Esophagus muscularis mucosa (tissue), 4 donors: Measurements from ENCODE around the gene CD80. TPM values are rescaled to one million over a fixed set of nuclear protein-coding genes. Genes with fewer than 3 reads are reported as not detected.
"Not testable (repeated sequence)": the region's sequence is repeated elsewhere in the genome, so short reads cannot be mapped to it uniquely, and the experiment has no call there.

Experiments used
- DNase-seq: peaks from one replicate; pipeline ENCODE4 v3.0.0-alpha.2; 2017; ENCODE audit errors: extremely low spot score
- H3K27ac ChIP-seq, 4 donors: fragments of 200-600 bp; sonication (generic); replicated peaks in 1 of 4; 1 replicate in 3 of 4; 2 replicates in 1 of 4; pipeline ENCODE4 v1.5.1; 2016 to 2019; ENCODE audit warnings: mild to moderate bottlenecking in 1 of 4
- H3K27me3 ChIP-seq, 4 donors: fragments of 200-600 bp; sonication (generic); one replicate each; pipeline versions ENCODE4 v1.5.1 to v1.6.0; 2016 to 2019
- H3K36me3 ChIP-seq, 4 donors: fragments of 200-600 bp; sonication (generic); one replicate each; pipeline ENCODE4 v1.5.1; 2016 to 2019
- H3K4me1 ChIP-seq, 4 donors: fragments of 200-600 bp; sonication (generic); one replicate each; pipeline ENCODE4 v1.5.1; 2016 to 2019
- H3K4me3 ChIP-seq, 4 donors: fragments of 200-600 bp; sonication (generic); 1 replicate in 2 of 4; 2 replicates in 2 of 4; pipeline ENCODE4 v1.5.1; 2016 to 2019; ENCODE audit warnings: mild to moderate bottlenecking in 4 of 4, moderate library complexity in 1 of 4
- H3K9me3 ChIP-seq, 4 donors: fragments of 200-600 bp; sonication (generic); 1 replicate in 3 of 4; 2 replicates in 1 of 4; pipeline ENCODE4 v1.5.1; 2016 to 2019
- CTCF ChIP-seq, 3 experiments: fragments of 200-600 bp in 2 of 3; fragments of 450-650 bp in 1 of 3; sonication (generic) in 2 of 3; IDR thresholded peaks; one replicate each; pipeline ENCODE4 v1.5.1; 2017 to 2019; ENCODE audit warnings: antibody characterized with exemption in 3 of 3, mild to moderate bottlenecking in 2 of 3, moderate library complexity in 1 of 3
- EP300 ChIP-seq: sonication (generic); formaldehyde crosslinking; IDR thresholded peaks from one replicate; pipeline ENCODE4 v1.6.1; 2017; ENCODE audit warnings: antibody characterized with exemption
- POLR2A ChIP-seq: fragments of 450-650 bp; IDR thresholded peaks from one replicate; pipeline ENCODE4 v1.6.1; 2017; ENCODE audit warnings: antibody characterized with exemption, moderate library complexity, mild to moderate bottlenecking, low read depth
- POLR2AphosphoS5 ChIP-seq, 2 donors: sonication (generic); formaldehyde crosslinking; IDR thresholded peaks; one replicate each; pipeline ENCODE4 v1.6.1; 2017; ENCODE audit warnings: antibody characterized with exemption in 2 of 2
- WGBS: methylation state at CpG from one replicate; pipeline ENCODE4 v1.1.5; 2018; 5-methylcytosine and 5-hydroxymethylcytosine counted together
- intact Hi-C: fragments of 100-400 bp; cut with DNase I; formaldehyde crosslinking; loops from one replicate; pipeline ENCODE4 v1.15.1; 2023
- total RNA-seq, 4 donors: library from RNA; depleted of rRNA; stranded (reverse); fragments of >200 nt; gene quantifications; one replicate each; pipeline versions ENCODE4 v1.1.0 to v1.2.1, GENCODE V29; 2016

The CD80 gene
- total RNA-seq, 4 donors from 2014 or later, result 0.26 to 1.3 TPM; not detected in 2

- WGBS, result 45% methylated on average over 4 of the region's 4 CpGs
- Histone ChIP-seq H3K9me3 (no peaks in the 10 kb centered on the region), H3K27ac (no peak overlapping the region), H3K27me3 (no peaks in the 10 kb centered on the region), H3K4me3 (no peak overlapping the region), H3K4me1 (no peaks in the 10 kb centered on the region), H3K36me3 (no peaks in the 10 kb centered on the region)
- DNase-seq, result no peak
- TF ChIP-seq POLR2AphosphoS5 (IDR thresholded peaks at IDR 0.05) (peak in 1 of 2 donors; percentile 10), POLR2A (no peak)
- intact Hi-C loops, result no loop called here
Observed at GRCh38 chr3:119555309-119555735, 4.1 kb downstream of the CD80 start.

DNA sequence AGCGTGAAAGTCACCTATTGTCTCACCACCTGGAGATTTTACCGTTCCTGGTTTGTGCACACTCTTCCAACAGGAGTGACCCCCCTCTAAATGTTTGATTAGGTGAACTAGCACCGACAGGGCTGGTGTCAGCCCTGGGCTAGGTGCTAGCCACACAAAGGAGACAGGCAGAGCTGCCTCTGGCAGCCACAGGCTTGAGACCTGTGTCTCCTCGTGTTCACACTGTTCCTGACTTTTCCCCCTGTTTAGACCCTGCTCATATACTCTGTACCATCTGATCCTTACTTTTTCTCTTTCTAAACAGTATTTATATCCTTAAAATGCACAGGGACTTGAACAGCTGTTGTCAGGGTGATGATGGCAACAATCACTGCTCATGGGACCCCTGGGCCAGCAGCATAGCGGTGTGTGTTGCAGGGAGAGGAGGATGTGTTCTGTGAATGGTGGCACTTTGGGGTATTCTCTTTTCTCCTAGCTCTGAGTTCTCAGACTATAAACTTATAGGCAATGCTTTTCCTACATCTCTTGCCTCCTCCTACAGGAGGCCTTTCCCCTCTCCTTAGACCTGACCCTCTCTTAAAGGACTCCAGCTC, 5.5 kb downstream of the CD80 start:
- WGBS, result 60% methylated on average over 5 of the region's 5 CpGs

DNA sequence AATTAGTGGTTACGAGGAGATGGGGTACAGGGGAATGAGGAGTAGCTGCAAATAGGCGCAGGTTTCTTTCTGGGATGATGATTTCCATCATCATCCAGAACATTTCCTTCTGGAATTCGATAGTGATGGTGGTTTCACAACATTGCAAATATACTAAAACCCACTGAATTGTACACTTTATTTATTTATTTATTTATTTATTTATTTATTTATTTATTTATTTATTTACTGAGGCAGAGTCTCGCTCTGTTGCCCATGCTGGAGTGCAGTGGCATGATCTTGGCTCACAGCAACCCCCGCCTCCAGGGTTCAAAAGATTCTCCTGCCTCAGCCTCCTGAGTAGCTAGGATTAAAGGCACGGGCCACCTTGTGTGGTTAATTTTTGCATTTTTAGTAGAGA, 6.5 kb downstream of the CD80 start:
- H3K27ac ChIP-seq, intact Hi-C loops, DNase-seq, H3K4me3 ChIP-seq, H3K9me3 ChIP-seq, H3K36me3 ChIP-seq, H3K27me3 ChIP-seq, H3K4me1 ChIP-seq: not testable (repeated sequence)
- whole genome bisulfite sequencing, result 94% methylated on average over 6 of the region's 6 CpGs

More for the DNA sequence above, 5.5 kb downstream of the CD80 start:
- no peak for DNase-seq
- Histone ChIP-seq H3K4me1 (no peaks in the 10 kb centered on the region), H3K9me3 (no peaks in the 10 kb centered on the region), H3K27me3 (no peaks in the 10 kb centered on the region), H3K4me3 (no peak overlapping the region), H3K36me3 (no peaks in the 10 kb centered on the region), H3K27ac (no peak overlapping the region)
- TF ChIP-seq EP300 (no peak), CTCF (IDR thresholded peaks at IDR 0.05) (no peak), POLR2A (no peak), POLR2AphosphoS5 (IDR thresholded peaks at IDR 0.05) (no peak)
- intact Hi-C loops, result no loop called here

- no peaks in the 10 kb centered on the region for H3K27me3 ChIP-seq
- no peaks in the 10 kb centered on the region for H3K4me1 ChIP-seq
- no peak overlapping the region for H3K27ac ChIP-seq
- 90% methylated on average over 5 of the region's 5 CpGs for WGBS
- H3K36me3 ChIP-seq, result no peaks in the 10 kb centered on the region
- no peak overlapping the region for H3K4me3 ChIP-seq
- intact Hi-C loops, result no loop called here
- no peak for TF ChIP-seq POLR2AphosphoS5 (IDR thresholded peaks at IDR 0.05)
- no peak for TF ChIP-seq EP300
- TF ChIP-seq CTCF (IDR thresholded peaks at IDR 0.05), result no peak
- TF ChIP-seq POLR2A, result no peak
- DNase-seq, result no peak
- H3K9me3 ChIP-seq, result no peaks in the 10 kb centered on the region
Observed at GRCh38 chr3:119551598-119551997, 7.8 kb downstream of the CD80 start.

DNA sequence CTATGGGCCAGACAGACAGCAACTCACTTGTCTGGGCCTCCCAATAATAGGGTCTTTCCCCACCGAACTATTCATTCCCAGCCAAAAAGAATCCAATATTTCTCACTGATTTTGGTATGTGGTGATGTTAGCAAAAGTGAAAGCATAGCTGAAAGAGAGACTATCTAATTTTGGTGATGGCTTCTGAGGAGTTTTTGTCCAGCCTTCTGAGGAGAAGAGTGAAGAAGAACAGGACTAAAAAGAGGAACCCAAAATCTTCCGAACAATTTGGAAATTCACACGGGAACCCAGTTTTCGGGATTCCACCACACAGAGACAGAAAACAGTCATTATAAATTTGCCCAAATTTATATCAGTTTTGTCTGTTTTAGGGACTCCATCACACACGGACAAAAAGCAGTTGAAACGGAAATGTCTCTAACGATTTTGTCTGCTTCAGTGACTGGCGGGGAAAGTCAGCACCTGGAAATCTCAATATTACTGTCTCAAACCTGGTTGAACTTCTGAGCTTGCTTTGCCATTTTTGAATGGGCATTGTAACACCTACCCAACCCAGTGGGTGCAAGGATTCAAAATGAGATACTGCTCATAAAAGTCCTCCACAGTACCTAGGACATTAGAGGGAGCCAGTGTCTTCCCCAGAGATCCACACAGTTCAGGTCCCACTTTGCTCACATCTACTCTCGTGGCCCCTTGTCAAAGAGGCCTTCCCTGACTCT, 9.1 kb downstream of the CD80 start:
- Histone ChIP-seq H3K27me3 (no peaks in the 10 kb centered on the region), H3K27ac (no peak overlapping the region), H3K9me3 (no peaks in the 10 kb centered on the region), H3K4me1 (no peaks in the 10 kb centered on the region), H3K36me3 (no peaks in the 10 kb centered on the region), H3K4me3 (no peak overlapping the region)
- TF ChIP-seq CTCF (IDR thresholded peaks at IDR 0.05) (no peak), POLR2A (no peak), EP300 (no peak), POLR2AphosphoS5 (IDR thresholded peaks at IDR 0.05) (no peak)
- intact Hi-C loops, result no loop called here
- 96% methylated on average over 9 of the region's 9 CpGs for WGBS
- DNase-seq, result no peak
